Sigmoid colon (tissue), 7 donors: ENCODE measurements around the gene DCLK2. TPM values are rescaled to one million over a fixed set of nuclear protein-coding genes. Genes with fewer than 3 reads are reported as not detected.

Source experiments
- DNase-seq: peaks from one replicate; pipeline ENCODE4 v3.0.0-alpha.2; 2019
- H3K27ac ChIP-seq, 4 donors: fragments of 200-600 bp; sonication (generic); one replicate each; pipeline ENCODE4 v1.5.1; 2016 to 2019; ENCODE audit warnings: mild to moderate bottlenecking in 1 of 4
- H3K27me3 ChIP-seq, 3 donors: fragments of 200-600 bp; sonication (generic); one replicate each; pipeline ENCODE4 v1.5.1; 2019; ENCODE audit warnings: mild to moderate bottlenecking in 1 of 3
- H3K36me3 ChIP-seq, 4 donors: fragments of 200-600 bp; sonication (generic); one replicate each; pipeline ENCODE4 v1.5.1; 2016 to 2019
- H3K4me1 ChIP-seq, 4 donors: fragments of 200-600 bp; sonication (generic); one replicate each; pipeline ENCODE4 v1.5.1; 2017 to 2019
- H3K4me3 ChIP-seq, 4 donors: fragments of 200-600 bp; sonication (generic); one replicate each; pipeline ENCODE4 v1.5.1; 2017 to 2019; ENCODE audit warnings: mild to moderate bottlenecking in 2 of 4, moderate library complexity in 1 of 4
- H3K9me3 ChIP-seq, 4 donors: fragments of 200-600 bp in 3 of 4; sonication (generic) in 3 of 4; one replicate each; pipeline versions ENCODE4 v1.5.1 to v1.6.1; 2013 to 2019
- CTCF ChIP-seq, 4 experiments: fragments of 450-650 bp in 3 of 4; fragments of 200-600 bp in 1 of 4; IDR thresholded peaks; one replicate each; pipeline ENCODE4 v1.5.1; 2016 to 2019; ENCODE audit warnings: antibody characterized with exemption in 4 of 4, mild to moderate bottlenecking in 3 of 4, moderate library complexity in 2 of 4
- EP300 ChIP-seq, 4 donors: sonication (generic); formaldehyde crosslinking; IDR thresholded peaks; one replicate each; pipeline ENCODE4 v1.6.1; 2017; ENCODE audit warnings: antibody characterized with exemption in 4 of 4
- POLR2A ChIP-seq, 2 donors: fragments of 450-650 bp; IDR thresholded peaks; one replicate each; pipeline ENCODE4 v1.6.1; 2016; ENCODE audit warnings: antibody characterized with exemption in 2 of 2, mild to moderate bottlenecking in 2 of 2, moderate library complexity in 2 of 2
- POLR2AphosphoS5 ChIP-seq, 4 donors: sonication (generic); formaldehyde crosslinking; IDR thresholded peaks; one replicate each; pipeline ENCODE4 v1.6.1; 2017; ENCODE audit warnings: antibody characterized with exemption in 4 of 4
- WGBS, 2 donors: extraction: QIAGEN DNeasy Blood & Tissue Kit; methylation state at CpG; one replicate each; pipeline ENCODE4 v1.1.7; 2013; 5-methylcytosine and 5-hydroxymethylcytosine counted together
- intact Hi-C: fragments of 100-400 bp; cut with DNase I; formaldehyde crosslinking; loops from one replicate; pipeline ENCODE4 v1.15.1; 2023
- polyA plus RNA-seq, 3 donors: library from polyadenylated mRNA; stranded (reverse); fragments of 200-250 nt; gene quantifications; one replicate each; pipeline ENCODE4 v1.2.3, GENCODE V29; 2013
- total RNA-seq, 4 donors: library from RNA; depleted of rRNA; stranded (reverse); fragments of >200 nt; gene quantifications; one replicate each; pipeline ENCODE4 v1.1.0, GENCODE V29; 2016
- donor health status: healthy with polysubstance abuse.
- donor health status: Bipolar disorder and iron deficiency.
- donor health status: healthy.

DCLK2 gene
- total and polyA plus RNA-seq, 7 donors: 0.69 to 30.7 (median 9.4) TPM

- H3K4me1 ChIP-seq: peaks cover 0 to 32% (median 25%) of the 10 kb centered on the region in 4 donors
- no peak for DNase-seq
- no peaks in the 10 kb centered on the region for H3K36me3 ChIP-seq
- H3K27me3 ChIP-seq: no peaks in the 10 kb centered on the region
- H3K9me3 ChIP-seq: no peaks in the 10 kb centered on the region
- H3K27ac ChIP-seq: no peak overlapping the region
- TF ChIP-seq EP300 (IDR thresholded peaks at IDR 0.05) (no peak), POLR2AphosphoS5 (IDR thresholded peaks at IDR 0.05) (no peak), CTCF (IDR thresholded peaks at IDR 0.05) (no peak), POLR2A (IDR thresholded peaks at IDR 0.05) (no peak)
- intact Hi-C loops: no loop called here
- H3K4me3 ChIP-seq: no peak overlapping the region
- 93 to 100% methylated on average over 1 of the region's 1 CpG for WGBS, 2 donors
Observed at GRCh38 chr4:150114641-150115040, 36.4 kb downstream of the DCLK2 start.

DNA sequence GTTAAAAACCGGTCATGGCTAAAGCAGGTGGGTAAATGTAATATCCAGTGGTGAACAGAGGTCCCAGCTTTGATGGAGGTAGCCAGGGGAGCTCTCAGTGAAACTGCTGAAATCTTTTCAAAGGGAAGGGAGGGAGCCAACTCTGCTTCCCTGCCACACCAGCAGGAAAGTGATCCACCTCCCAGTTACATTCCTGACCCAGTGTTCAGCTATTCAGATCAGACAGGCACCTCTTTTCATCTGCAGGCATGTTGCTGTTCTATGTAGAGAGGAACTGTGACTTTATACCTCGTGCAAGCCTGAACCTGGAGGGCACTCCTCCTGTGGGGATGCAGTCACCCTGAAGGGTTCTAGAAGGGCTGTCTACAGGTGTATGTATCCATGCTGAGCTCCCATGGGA lies 37.6 kb downstream of the DCLK2 start:
- H3K4me1 ChIP-seq: peaks cover 0 to 36% (median 28%) of the 10 kb centered on the region in 4 donors
- DNase-seq: no peak
- no peaks in the 10 kb centered on the region for H3K27me3 ChIP-seq
- peak overlapping the region in 1 of 4 donors; percentile 9 for H3K27ac ChIP-seq
- 92 to 93% methylated on average over 2 of the region's 2 CpGs for WGBS, 2 donors
- no peaks in the 10 kb centered on the region for H3K9me3 ChIP-seq
- TF ChIP-seq POLR2A (IDR thresholded peaks at IDR 0.05) (no peak), EP300 (IDR thresholded peaks at IDR 0.05) (no peak), CTCF (IDR thresholded peaks at IDR 0.05) (no peak), POLR2AphosphoS5 (IDR thresholded peaks at IDR 0.05) (no peak)
- H3K36me3 ChIP-seq: no peaks in the 10 kb centered on the region
- no peak overlapping the region for H3K4me3 ChIP-seq
- intact Hi-C loops: no loop called here

GRCh38 chr4:150116506-150116905 lies 38.3 kb downstream of the DCLK2 start:
- H3K27ac ChIP-seq: peak overlapping the region in 1 of 4 donors; percentile 9
- intact Hi-C loops: no loop called here

DNA sequence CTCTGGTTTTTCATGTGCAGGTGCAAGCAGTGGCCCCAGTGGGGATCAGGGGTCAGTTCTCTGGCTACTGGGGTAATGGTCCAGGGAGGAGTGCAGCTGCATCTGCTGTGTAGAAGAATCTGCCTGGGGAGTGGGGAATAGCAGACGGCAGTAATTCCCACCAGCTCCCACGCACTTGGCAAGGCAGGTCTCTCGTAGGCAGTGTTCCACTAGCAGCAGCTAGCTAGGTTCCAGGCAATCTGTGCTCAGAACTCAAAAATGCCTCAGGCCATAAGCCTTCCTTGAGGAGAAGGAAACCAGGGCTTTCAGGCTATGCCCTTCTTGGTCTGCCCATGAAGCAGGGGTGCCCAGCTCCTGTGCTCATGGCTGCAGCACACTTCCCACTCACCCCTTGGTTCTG lies 38.8 kb downstream of the DCLK2 start:
- no peaks in the 10 kb centered on the region for H3K27me3 ChIP-seq
- H3K4me3 ChIP-seq: no peak overlapping the region
- H3K27ac ChIP-seq: peak overlapping the region in 1 of 4 donors; percentile 18
- no peak for DNase-seq
- H3K36me3 ChIP-seq: no peaks in the 10 kb centered on the region
- H3K9me3 ChIP-seq: peaks cover 0 to 5% (median 2%) of the 10 kb centered on the region in 4 donors
- peaks cover 0 to 36% (median 28%) of the 10 kb centered on the region in 4 donors for H3K4me1 ChIP-seq
- TF ChIP-seq CTCF (IDR thresholded peaks at IDR 0.05) (no peak), POLR2A (IDR thresholded peaks at IDR 0.05) (no peak), POLR2AphosphoS5 (IDR thresholded peaks at IDR 0.05) (no peak), EP300 (IDR thresholded peaks at IDR 0.05) (no peak)
- intact Hi-C loops: no loop called here
- WGBS, 2 donors: 85 to 95% methylated on average over 3 of the region's 3 CpGs

More at GRCh38 chr4:150116506-150116905, 38.3 kb downstream of the DCLK2 start:
- Histone ChIP-seq H3K9me3 (no peaks in the 10 kb centered on the region), H3K36me3 (no peaks in the 10 kb centered on the region), H3K4me3 (no peak overlapping the region), H3K27me3 (no peaks in the 10 kb centered on the region), H3K4me1 (peaks cover 0 to 36% (median 28%) of the 10 kb centered on the region in 4 donors)
- TF ChIP-seq EP300 (IDR thresholded peaks at IDR 0.05) (no peak), POLR2AphosphoS5 (IDR thresholded peaks at IDR 0.05) (no peak), CTCF (IDR thresholded peaks at IDR 0.05) (no peak)
- no peak for DNase-seq
- 98 to 99% methylated on average over 2 of the region's 2 CpGs for WGBS, 2 donors

- H3K4me3 ChIP-seq: no peak overlapping the region
- WGBS, 2 donors: 80 to 94% methylated on average over 3 of the region's 3 CpGs
- peaks cover 0 to 36% (median 28%) of the 10 kb centered on the region in 4 donors for H3K4me1 ChIP-seq
- H3K27me3 ChIP-seq: no peaks in the 10 kb centered on the region
- peaks cover 0 to 5% (median 2%) of the 10 kb centered on the region in 4 donors for H3K9me3 ChIP-seq
- intact Hi-C loops: no loop called here
- H3K36me3 ChIP-seq: no peaks in the 10 kb centered on the region
- peak overlapping the region in 1 of 4 donors; percentile 18 for H3K27ac ChIP-seq
- TF ChIP-seq EP300 (IDR thresholded peaks at IDR 0.05): no peak
- no peak for TF ChIP-seq POLR2AphosphoS5 (IDR thresholded peaks at IDR 0.05)
- TF ChIP-seq POLR2A (IDR thresholded peaks at IDR 0.05): no peak
- no peak for TF ChIP-seq CTCF (IDR thresholded peaks at IDR 0.05)
- DNase-seq: no peak
Observed at GRCh38 chr4:150117629-150118028, 39.4 kb downstream of the DCLK2 start.
